Prostate gland (tissue), 2 donors: ENCODE data around the gene LARGE1. TPM values are rescaled to one million over a fixed set of nuclear protein-coding genes. Genes with fewer than 3 reads are reported as not detected.

Experiments
- DNase-seq: peaks from one replicate; pipeline ENCODE4 v3.0.0-alpha.2; 2019; ENCODE audit warnings: low spot score
- H3K27ac ChIP-seq, 2 donors: fragments of 200-600 bp; sonication (generic); 2 replicates each; pipeline ENCODE4 v1.5.1; 2017 to 2019
- H3K27me3 ChIP-seq: fragments of 200-600 bp; sonication (generic); replicated peaks from 2 replicates; pipeline ENCODE4 v1.5.1; 2019; ENCODE audit not compliant: insufficient read depth
- H3K36me3 ChIP-seq, 2 donors: fragments of 200-600 bp; sonication (generic); 1 replicate in 1 of 2; 2 replicates in 1 of 2; pipeline versions ENCODE4 v1.5.1 to v1.8.1; 2017 to 2019
- H3K4me1 ChIP-seq: fragments of 200-600 bp; sonication (generic); replicated peaks from 2 replicates; pipeline ENCODE4 v1.5.1; 2019
- H3K4me3 ChIP-seq, 2 donors: fragments of 200-600 bp; sonication (generic); 2 replicates each; pipeline ENCODE4 v1.5.1; 2017 to 2019
- H3K9me3 ChIP-seq: fragments of 200-600 bp; sonication (generic); 2 replicates; pipeline ENCODE4 v1.5.1; 2017
- CTCF ChIP-seq, 4 experiments: fragments of 200-600 bp in 2 of 4; fragments of 450-650 bp in 2 of 4; sonication (generic) in 2 of 4; IDR thresholded peaks; 1 replicate in 3 of 4; 2 replicates in 1 of 4; pipeline ENCODE4 v1.5.1; 2016 to 2019; ENCODE audit warnings: antibody characterized with exemption in 4 of 4, mild to moderate bottlenecking in 2 of 4, moderate library complexity in 2 of 4
- POLR2A ChIP-seq: fragments of 450-650 bp; IDR thresholded peaks from one replicate; pipeline ENCODE4 v1.6.1; 2016; ENCODE audit warnings: antibody characterized with exemption, mild to moderate bottlenecking
- POLR2AphosphoS5 ChIP-seq: sonication (generic); formaldehyde crosslinking; IDR thresholded peaks from one replicate; pipeline ENCODE4 v1.6.1; 2017; ENCODE audit warnings: antibody characterized with exemption
- WGBS: methylation state at CpG from one replicate; pipeline ENCODE4 v1.1.5; 2018; 5-methylcytosine and 5-hydroxymethylcytosine counted together
- intact Hi-C: fragments of 100-400 bp; cut with DNase I; formaldehyde crosslinking; loops from one replicate; pipeline ENCODE4 v1.14.2; 2022
- total RNA-seq, 2 donors: library from RNA; depleted of rRNA; stranded (reverse); fragments of >200 nt; gene quantifications; one replicate each; pipeline ENCODE4 v1.1.0, GENCODE V29; 2016

The LARGE1 gene
- total RNA-seq, 2 donors from 2014 or later: 18.6 to 37.4 TPM

DNA sequence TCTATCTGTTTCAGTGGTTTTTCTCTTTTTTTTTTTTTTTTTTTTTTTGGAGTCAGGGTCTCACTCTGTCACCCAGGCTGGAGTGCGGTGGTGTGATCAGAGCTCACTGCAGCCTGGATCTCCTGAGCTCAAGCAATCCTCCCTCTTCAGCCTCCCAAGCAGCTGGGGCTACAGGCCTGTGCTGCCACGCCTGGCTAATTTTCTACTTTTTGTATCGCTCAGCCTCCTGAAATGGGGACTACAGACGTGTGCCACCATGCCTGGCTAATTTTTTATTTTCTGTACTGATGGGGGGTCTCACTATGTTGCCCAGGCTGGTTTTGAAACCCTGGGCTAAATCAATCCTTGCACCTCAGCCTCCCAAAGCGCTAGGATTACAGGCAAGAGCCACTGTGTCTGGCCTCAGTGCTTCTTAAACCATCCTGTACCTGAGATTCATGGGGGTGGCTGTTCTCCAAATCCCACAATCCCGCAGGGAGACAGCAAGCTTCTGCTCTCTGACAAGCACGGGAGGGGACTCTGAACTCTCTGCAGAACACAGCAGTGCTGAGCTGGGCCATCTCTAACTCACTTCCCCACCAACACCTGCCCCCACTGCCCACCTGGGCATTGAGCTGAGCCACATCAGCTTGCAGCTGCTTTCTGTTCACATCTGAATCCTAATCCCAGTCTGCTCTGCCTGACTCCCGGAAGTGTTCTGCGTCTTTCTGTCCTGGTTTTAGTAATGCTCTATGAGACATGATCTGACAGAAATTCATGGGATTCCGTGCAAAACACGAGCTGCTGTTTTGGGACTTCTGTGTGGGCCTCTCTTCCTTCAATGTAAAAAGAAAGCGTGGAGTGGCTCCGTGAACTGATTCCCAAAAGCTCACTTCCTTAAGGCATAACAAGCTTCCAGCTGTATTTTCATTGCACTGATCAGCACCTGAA, 400.0 kb downstream of the LARGE1 start:
- Histone ChIP-seq H3K36me3 (no peaks in the 10 kb centered on the region), H3K4me3 (no peak overlapping the region), H3K9me3 (no peaks in the 10 kb centered on the region), H3K4me1 (no peaks in the 10 kb centered on the region), H3K27me3 (no peaks in the 10 kb centered on the region), H3K27ac (no peak overlapping the region)
- DNase-seq: no peak
- intact Hi-C loops: loop anchor here (2.0 to 10.0 kb wide), 5 partner anchors 57 to 595 kb away; no protein-coding TSS in a partner anchor
- TF ChIP-seq POLR2AphosphoS5 (no peak), CTCF (IDR thresholded peaks at IDR 0.05) (no peak)
- 91% methylated on average over 13 of the region's 13 CpGs for WGBS

GRCh38 chr22:33519071-33519973, 401.0 kb downstream of the LARGE1 start:
- Histone ChIP-seq H3K36me3 (no peaks in the 10 kb centered on the region), H3K4me3 (no peak overlapping the region), H3K4me1 (no peaks in the 10 kb centered on the region), H3K27ac (no peak overlapping the region), H3K27me3 (no peaks in the 10 kb centered on the region), H3K9me3 (no peaks in the 10 kb centered on the region)
- peak; percentile 56 for DNase-seq
- intact Hi-C loops: loop anchor here (2.0 to 10.0 kb wide), 2 partner anchors 215 to 399 kb away; no protein-coding TSS in a partner anchor
- TF ChIP-seq CTCF (IDR thresholded peaks at IDR 0.05): peak; percentile 15 to 69 (median 60)
- no peak for TF ChIP-seq POLR2A
- TF ChIP-seq POLR2AphosphoS5: no peak
- WGBS: 46% methylated on average over 13 of the region's 13 CpGs

DNA sequence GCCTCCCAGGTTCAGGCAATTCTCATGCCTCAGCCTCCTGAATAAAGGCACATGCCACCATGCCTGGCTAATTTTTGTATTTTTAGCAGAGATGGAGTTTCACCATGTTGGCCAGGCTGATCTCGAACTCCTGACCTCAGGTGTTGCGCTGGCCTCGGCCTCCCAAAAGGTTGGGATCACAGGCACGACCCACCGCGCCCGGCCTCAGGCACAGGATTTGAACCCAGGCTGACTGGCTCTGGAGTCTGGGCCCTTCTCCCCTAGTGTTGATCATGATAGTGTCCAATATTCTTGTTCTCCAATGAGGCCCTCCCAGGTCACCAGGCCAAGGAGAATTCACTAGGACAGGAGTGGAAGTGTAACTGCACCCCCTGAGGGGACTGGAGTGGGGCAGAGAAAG, 401.9 kb downstream of the LARGE1 start:
- H3K4me1 ChIP-seq: no peaks in the 10 kb centered on the region
- intact Hi-C loops: loop anchor here (2.0 to 10.0 kb wide), 2 partner anchors 214 to 400 kb away; no protein-coding TSS in a partner anchor
- WGBS: 100% methylated on average over 7 of the region's 7 CpGs

GRCh38 chr22:33515795-33516194, 404.5 kb downstream of the LARGE1 start:
- intact Hi-C loops: loop anchor here (10.0 kb wide), 1 partner anchor 211 kb away; no protein-coding TSS in a partner anchor
- no peak overlapping the region for H3K27ac ChIP-seq
- H3K4me3 ChIP-seq: no peak overlapping the region
- TF ChIP-seq POLR2A (no peak), CTCF (IDR thresholded peaks at IDR 0.05) (no peak), POLR2AphosphoS5 (no peak)
- H3K9me3 ChIP-seq: no peaks in the 10 kb centered on the region
- no peaks in the 10 kb centered on the region for H3K36me3 ChIP-seq
- 72% methylated on average over 8 of the region's 8 CpGs for WGBS
- no peak for DNase-seq
- H3K4me1 ChIP-seq: no peaks in the 10 kb centered on the region
- no peaks in the 10 kb centered on the region for H3K27me3 ChIP-seq

More for the DNA sequence above, 401.9 kb downstream of the LARGE1 start:
- H3K27ac ChIP-seq: no peak overlapping the region
- H3K27me3 ChIP-seq: no peaks in the 10 kb centered on the region
- no peaks in the 10 kb centered on the region for H3K9me3 ChIP-seq
- no peak overlapping the region for H3K4me3 ChIP-seq
- TF ChIP-seq CTCF (IDR thresholded peaks at IDR 0.05): no peak
- TF ChIP-seq POLR2AphosphoS5: no peak
- TF ChIP-seq POLR2A: no peak
- no peak for DNase-seq
- H3K36me3 ChIP-seq: no peaks in the 10 kb centered on the region
